Body of pancreas (tissue), 4 donors: Measurements from ENCODE around the gene PIGM.

Source experiments
- POLR2A ChIP-seq, 3 donors: fragments of 450-650 bp; IDR thresholded peaks; one replicate each; pipeline ENCODE4 v1.6.1; 2016; ENCODE audit warnings: antibody characterized with exemption in 3 of 3, mild to moderate bottlenecking in 2 of 3
- TF ChIP-seq, protein P1 (sequence below), 7 experiments: fragments of 450-650 bp in 4 of 7; fragments of 200-600 bp in 3 of 7; sonication (generic) in 3 of 7; IDR thresholded peaks; one replicate each; pipeline ENCODE4 v1.5.1; 2016 to 2019; ENCODE audit warnings: antibody characterized with exemption in 7 of 7

DNA sequence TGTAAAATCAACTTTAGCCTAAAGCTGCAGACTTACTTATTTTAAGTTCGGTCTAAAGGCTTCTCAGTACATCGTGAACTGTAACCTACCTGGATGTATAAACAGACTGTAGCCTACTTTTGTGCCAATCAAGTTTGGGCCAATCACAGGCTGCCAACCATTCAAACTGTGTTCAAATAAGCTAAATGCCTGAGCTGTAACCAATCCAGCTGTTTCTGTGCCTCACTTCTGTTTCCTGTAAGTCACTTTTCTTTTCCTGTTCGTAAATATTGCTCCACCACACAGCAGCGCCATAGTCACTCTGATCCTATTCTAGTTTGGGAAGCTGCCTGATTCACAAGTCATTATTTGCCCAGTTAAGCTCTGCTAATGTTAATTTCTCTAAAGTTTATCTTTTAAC lies 40.3 kb downstream of the PIGM start:
- TF ChIP-seq, protein P1, sequence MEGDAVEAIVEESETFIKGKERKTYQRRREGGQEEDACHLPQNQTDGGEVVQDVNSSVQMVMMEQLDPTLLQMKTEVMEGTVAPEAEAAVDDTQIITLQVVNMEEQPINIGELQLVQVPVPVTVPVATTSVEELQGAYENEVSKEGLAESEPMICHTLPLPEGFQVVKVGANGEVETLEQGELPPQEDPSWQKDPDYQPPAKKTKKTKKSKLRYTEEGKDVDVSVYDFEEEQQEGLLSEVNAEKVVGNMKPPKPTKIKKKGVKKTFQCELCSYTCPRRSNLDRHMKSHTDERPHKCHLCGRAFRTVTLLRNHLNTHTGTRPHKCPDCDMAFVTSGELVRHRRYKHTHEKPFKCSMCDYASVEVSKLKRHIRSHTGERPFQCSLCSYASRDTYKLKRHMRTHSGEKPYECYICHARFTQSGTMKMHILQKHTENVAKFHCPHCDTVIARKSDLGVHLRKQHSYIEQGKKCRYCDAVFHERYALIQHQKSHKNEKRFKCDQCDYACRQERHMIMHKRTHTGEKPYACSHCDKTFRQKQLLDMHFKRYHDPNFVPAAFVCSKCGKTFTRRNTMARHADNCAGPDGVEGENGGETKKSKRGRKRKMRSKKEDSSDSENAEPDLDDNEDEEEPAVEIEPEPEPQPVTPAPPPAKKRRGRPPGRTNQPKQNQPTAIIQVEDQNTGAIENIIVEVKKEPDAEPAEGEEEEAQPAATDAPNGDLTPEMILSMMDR (IDR thresholded peaks at IDR 0.05): no peak
- no peak for TF ChIP-seq POLR2A (IDR thresholded peaks at IDR 0.05)
